Measurements from ENCODE around the gene SP140L. TPM values are rescaled to one million over a fixed set of nuclear protein-coding genes. Genes with fewer than 3 reads are reported as not detected.
"Not testable (repeated sequence)": the region's sequence is repeated elsewhere in the genome, so short reads cannot be mapped to it uniquely, and the experiment has no call there.

Gene SP140L
- total and polyA plus RNA-seq, 10 of the 15 experiments (the other 5 are each of a cell fraction or from before 2014, with no cell fraction given): 4.7 to 28.6 (median 15.0) TPM

DNA sequence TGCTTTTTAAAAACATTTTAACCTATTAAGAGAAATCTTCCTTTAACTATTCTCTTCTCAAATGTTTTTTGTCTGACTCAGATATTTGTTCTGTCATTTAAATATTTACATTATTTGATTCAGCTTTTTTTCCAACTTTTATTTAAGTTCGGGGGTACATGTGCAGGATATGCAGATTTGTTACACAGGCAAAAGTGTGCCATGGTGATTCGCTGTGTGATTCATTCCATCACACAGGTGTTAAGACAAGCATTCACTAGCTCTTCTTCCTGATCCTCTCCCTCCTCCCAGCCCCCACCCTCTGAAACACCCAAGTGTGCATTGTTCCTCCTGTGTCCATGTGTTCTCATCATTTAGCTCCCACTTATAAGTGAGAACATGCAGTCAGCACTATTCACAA lies 108.4 kb downstream of the SP140L start:
- H3K36me3 ChIP-seq (ENCODE audit: control insufficient read depth in 2 of 2, insufficient read depth in 2 of 2, low read length in 1 of 2): peaks cover 7 to 35% of the 10 kb centered on the region in 2 experiments

DNA sequence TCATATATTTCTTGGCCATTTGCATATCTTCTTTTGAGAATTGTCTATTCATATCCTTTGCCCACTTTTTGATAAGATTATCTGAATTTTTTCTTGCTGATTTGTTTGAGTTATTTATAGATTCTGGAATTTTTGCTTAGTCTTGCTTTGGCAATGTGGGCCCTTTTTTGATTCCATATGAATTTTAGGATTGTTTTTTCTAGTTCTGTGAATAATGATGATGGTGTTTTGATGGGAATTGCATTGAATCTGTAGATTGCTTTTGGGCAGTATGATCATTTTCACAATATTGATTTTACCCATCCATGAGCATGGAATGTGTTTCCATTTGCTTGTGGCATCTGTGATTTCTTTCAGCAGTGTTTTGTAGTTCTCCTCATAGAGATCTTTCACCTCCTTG lies 112.1 kb downstream of the SP140L start:
- H2AFZ ChIP-seq (ENCODE audit: control insufficient read depth, low read depth, low read length); POLR2A ChIA-PET; RAD21 ChIA-PET (ENCODE audit: unreplicated experiment); H3K27me3 ChIP-seq (replicated peaks in 1 of 2; ENCODE audit: control insufficient read depth in 2 of 2, insufficient read depth in 2 of 2, low read length in 1 of 2); DNase-seq (ENCODE audit: low read depth, low spot score); H4K20me1 ChIP-seq (ENCODE audit: control insufficient read depth, insufficient read depth); FAIRE-seq; intact Hi-C loops (cut with micrococcal nuclease; ENCODE audit: unreplicated experiment); in situ Hi-C loops (cut with MboI); ATAC-seq; CTCF ChIA-PET; BruUV-seq (replicated peaks); H3K9ac ChIP-seq (ENCODE audit: control insufficient read depth, insufficient read depth, low read length): not testable (repeated sequence)
- H3K27ac ChIP-seq (ENCODE audit: control insufficient read depth, insufficient read depth): peak overlapping the region; percentile 43; the same call in 1 of the 2 replicates
- peaks cover 30% of the 10 kb centered on the region for H3K4me1 ChIP-seq (ENCODE audit: control insufficient read depth, insufficient read depth, low read length)
- H3K9me3 ChIP-seq (replicated peaks; ENCODE audit: control insufficient read depth, insufficient read depth, low read length): peaks cover 21% of the 10 kb centered on the region
- 0 out of 2 replicates have a peak overlapping the region, but pooled peaks have one; percentile 43 for H3K4me3 ChIP-seq
- H3K79me2 ChIP-seq (ENCODE audit: control insufficient read depth, insufficient read depth, low read length): peaks cover 92% of the 10 kb centered on the region
- peak overlapping the region; percentile 63 for H3K4me2 ChIP-seq (ENCODE audit: control insufficient read depth, insufficient read depth)
- SMC1A ChIA-PET (ENCODE audit: uncharacterized antibody, unreplicated experiment): interaction anchor here (0.6 kb wide), 1 partner anchor 9 kb away, joined by 3 read pairs; no protein-coding TSS in a partner anchor
- peaks cover 7 to 31% of the 10 kb centered on the region in 2 experiments for H3K36me3 ChIP-seq (ENCODE audit: control insufficient read depth in 2 of 2, insufficient read depth in 2 of 2, low read length in 1 of 2)

More for the DNA sequence above, 108.4 kb downstream of the SP140L start:
- TF ChIP-seq, protein P1, sequence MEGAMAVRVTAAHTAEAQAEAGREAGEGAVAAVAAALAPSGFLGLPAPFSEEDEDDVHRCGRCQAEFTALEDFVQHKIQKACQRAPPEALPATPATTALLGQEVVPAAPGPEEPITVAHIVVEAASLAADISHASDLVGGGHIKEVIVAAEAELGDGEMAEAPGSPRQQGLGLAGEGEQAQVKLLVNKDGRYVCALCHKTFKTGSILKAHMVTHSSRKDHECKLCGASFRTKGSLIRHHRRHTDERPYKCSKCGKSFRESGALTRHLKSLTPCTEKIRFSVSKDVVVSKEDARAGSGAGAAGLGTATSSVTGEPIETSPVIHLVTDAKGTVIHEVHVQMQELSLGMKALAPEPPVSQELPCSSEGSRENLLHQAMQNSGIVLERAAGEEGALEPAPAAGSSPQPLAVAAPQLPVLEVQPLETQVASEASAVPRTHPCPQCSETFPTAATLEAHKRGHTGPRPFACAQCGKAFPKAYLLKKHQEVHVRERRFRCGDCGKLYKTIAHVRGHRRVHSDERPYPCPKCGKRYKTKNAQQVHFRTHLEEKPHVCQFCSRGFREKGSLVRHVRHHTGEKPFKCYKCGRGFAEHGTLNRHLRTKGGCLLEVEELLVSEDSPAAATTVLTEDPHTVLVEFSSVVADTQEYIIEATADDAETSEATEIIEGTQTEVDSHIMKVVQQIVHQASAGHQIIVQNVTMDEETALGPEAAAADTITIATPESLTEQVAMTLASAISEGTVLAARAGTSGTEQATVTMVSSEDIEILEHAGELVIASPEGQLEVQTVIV (IDR thresholded peaks at IDR 0.05; ENCODE audit: borderline replicate concordance, partially characterized antibody): no peak
- TF ChIP-seq, protein P2, sequence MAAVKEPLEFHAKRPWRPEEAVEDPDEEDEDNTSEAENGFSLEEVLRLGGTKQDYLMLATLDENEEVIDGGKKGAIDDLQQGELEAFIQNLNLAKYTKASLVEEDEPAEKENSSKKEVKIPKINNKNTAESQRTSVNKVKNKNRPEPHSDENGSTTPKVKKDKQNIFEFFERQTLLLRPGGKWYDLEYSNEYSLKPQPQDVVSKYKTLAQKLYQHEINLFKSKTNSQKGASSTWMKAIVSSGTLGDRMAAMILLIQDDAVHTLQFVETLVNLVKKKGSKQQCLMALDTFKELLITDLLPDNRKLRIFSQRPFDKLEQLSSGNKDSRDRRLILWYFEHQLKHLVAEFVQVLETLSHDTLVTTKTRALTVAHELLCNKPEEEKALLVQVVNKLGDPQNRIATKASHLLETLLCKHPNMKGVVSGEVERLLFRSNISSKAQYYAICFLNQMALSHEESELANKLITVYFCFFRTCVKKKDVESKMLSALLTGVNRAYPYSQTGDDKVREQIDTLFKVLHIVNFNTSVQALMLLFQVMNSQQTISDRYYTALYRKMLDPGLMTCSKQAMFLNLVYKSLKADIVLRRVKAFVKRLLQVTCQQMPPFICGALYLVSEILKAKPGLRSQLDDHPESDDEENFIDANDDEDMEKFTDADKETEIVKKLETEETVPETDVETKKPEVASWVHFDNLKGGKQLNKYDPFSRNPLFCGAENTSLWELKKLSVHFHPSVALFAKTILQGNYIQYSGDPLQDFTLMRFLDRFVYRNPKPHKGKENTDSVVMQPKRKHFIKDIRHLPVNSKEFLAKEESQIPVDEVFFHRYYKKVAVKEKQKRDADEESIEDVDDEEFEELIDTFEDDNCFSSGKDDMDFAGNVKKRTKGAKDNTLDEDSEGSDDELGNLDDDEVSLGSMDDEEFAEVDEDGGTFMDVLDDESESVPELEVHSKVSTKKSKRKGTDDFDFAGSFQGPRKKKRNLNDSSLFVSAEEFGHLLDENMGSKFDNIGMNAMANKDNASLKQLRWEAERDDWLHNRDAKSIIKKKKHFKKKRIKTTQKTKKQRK (IDR thresholded peaks at IDR 0.05; ENCODE audit: low read depth, low read length): no peak
- TF ChIP-seq ZZZ3 (IDR thresholded peaks at IDR 0.05; ENCODE audit: control insufficient read depth, insufficient read length, low read depth) (no peak), CHD1 (IDR thresholded peaks at IDR 0.05; ENCODE audit: low read depth, low read length) (no peak), RBBP5 (conservative IDR thresholded peaks at IDR 0.05) (no peak), YY1 (IDR thresholded peaks at IDR 0.05; ENCODE audit: low read depth, low read length) (no peak), EP300 (IDR thresholded peaks at IDR 0.05; ENCODE audit: borderline replicate concordance in 1 of 2, control insufficient read depth in 1 of 2, low read depth in 2 of 2, low read length in 2 of 2) (no peak), CBFB (IDR thresholded peaks at IDR 0.05; ENCODE audit: low read depth) (no peak), ZNF24 (IDR thresholded peaks at IDR 0.05) (no peak), SIX5 (IDR thresholded peaks at IDR 0.05; ENCODE audit: low read depth, low read length, severe bottlenecking) (no peak), BCL11A (IDR thresholded peaks at IDR 0.05; ENCODE audit: low read depth, low read length) (no peak), GABPA (IDR thresholded peaks at IDR 0.05; ENCODE audit: low read depth) (no peak), TCF12 (IDR thresholded peaks at IDR 0.05; ENCODE audit: low read depth, low read length) (no peak)
- H4K20me1 ChIP-seq (ENCODE audit: control insufficient read depth, insufficient read depth): 0 out of 2 replicates have a peak, but pooled peaks cover 3% of the 10 kb centered on the region
- peaks cover 14% of the 10 kb centered on the region for H3K4me1 ChIP-seq (ENCODE audit: control insufficient read depth, insufficient read depth, low read length)
- ChIA-PET CTCF (no interaction called here), POLR2A (interaction anchor here (0.7 to 1.2 kb wide), 2 partner anchors 18 to 632 kb away, joined by 5 read pairs; no protein-coding TSS in a partner anchor), RAD21 (ENCODE audit: unreplicated experiment) (no interaction called here), SMC1A (ENCODE audit: uncharacterized antibody, unreplicated experiment) (interaction anchor here (0.6 to 1.9 kb wide), 5 partner anchors 9 to 166 kb away, joined by 3 to 7 read pairs (median 4); no protein-coding TSS in a partner anchor)
- H3K27ac ChIP-seq (ENCODE audit: control insufficient read depth, insufficient read depth): no peak overlapping the region
- H3K27me3 ChIP-seq (replicated peaks in 1 of 2; ENCODE audit: control insufficient read depth in 2 of 2, insufficient read depth in 2 of 2, low read length in 1 of 2): no peaks in the 10 kb centered on the region
- FAIRE-seq (no peak), ATAC-seq (no peak), DNase-seq (ENCODE audit: low read depth, low spot score) (no peak)
- H3K9me3 ChIP-seq (replicated peaks; ENCODE audit: control insufficient read depth, insufficient read depth, low read length): peaks cover 29% of the 10 kb centered on the region
- H3K4me3 ChIP-seq: no peak overlapping the region
- H2AFZ ChIP-seq (ENCODE audit: control insufficient read depth, low read depth, low read length): no peak overlapping the region
- no TSS peak for BruUV-seq (replicated peaks)
- H3K9ac ChIP-seq (ENCODE audit: control insufficient read depth, insufficient read depth, low read length): no peak overlapping the region
- intact Hi-C loops (cut with micrococcal nuclease; ENCODE audit: unreplicated experiment) (no loop called here), in situ Hi-C loops (cut with MboI) (no loop called here)
- no peak overlapping the region for H3K4me2 ChIP-seq (ENCODE audit: control insufficient read depth, insufficient read depth)
- H3K79me2 ChIP-seq (ENCODE audit: control insufficient read depth, insufficient read depth, low read length): peaks cover 96% of the 10 kb centered on the region
- 92% methylated on average over 2 of the region's 2 CpGs for WGBS (ENCODE audit: insufficient coverage, insufficient replicate concordance, low lambda C conversion rate, missing lambda C conversion rate)

Measured in GM12878 (cell line).